Measurements from ENCODE around the gene PITPNM3.
A peak's percentile ranks its signal among the peaks of the same experiment; 100 is the strongest.

PITPNM3 gene

GRCh38 chr17:6589266-6589946, 33.1 kb upstream of the PITPNM3 start:
- TF ChIP-seq TAF1 (IDR thresholded peaks at IDR 0.05; ENCODE audit: borderline replicate concordance, low read depth, low read length) (no peak), POLR2AphosphoS5 (IDR thresholded peaks at IDR 0.05; ENCODE audit: low read depth, low read length) (no peak), POLR2A (IDR thresholded peaks at IDR 0.05; ENCODE audit: low read depth, low read length) (no peak)
- no peak for FAIRE-seq
- no peak for DNase-seq (ENCODE audit: insufficient read length)

DNA sequence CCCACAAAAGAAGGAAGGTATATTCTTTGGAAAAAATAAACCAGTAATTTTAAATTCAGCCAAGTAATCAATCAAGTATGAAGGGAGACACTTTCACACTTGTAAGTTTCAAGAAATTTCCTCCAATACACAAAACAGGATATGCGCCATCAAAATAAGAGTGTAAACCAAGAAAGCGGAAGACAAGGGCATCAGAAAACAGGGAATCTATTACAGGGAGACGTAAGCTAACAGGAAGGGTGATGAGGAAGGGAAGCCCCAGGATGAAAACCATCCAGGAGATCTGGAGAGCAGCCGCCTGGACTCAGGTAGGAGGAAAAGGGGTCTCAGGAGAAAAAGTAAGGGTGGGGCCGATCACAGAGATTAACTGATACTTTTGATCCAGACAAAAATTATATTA, 31.8 kb upstream of the PITPNM3 start:
- TF ChIP-seq POLR2A (IDR thresholded peaks at IDR 0.05; ENCODE audit: low read depth, low read length) (no peak), TAF1 (IDR thresholded peaks at IDR 0.05; ENCODE audit: borderline replicate concordance, low read depth, low read length) (no peak), POLR2AphosphoS5 (IDR thresholded peaks at IDR 0.05; ENCODE audit: low read depth, low read length) (no peak)
- FAIRE-seq (no peak), DNase-seq (ENCODE audit: insufficient read length) (no peak)

GRCh38 chr17:6587310-6587709, 31.0 kb upstream of the PITPNM3 start:
- TF ChIP-seq POLR2A (IDR thresholded peaks at IDR 0.05; ENCODE audit: low read depth, low read length) = no peak
- TF ChIP-seq POLR2AphosphoS5 (IDR thresholded peaks at IDR 0.05; ENCODE audit: low read depth, low read length) = no peak
- no peak for TF ChIP-seq TAF1 (IDR thresholded peaks at IDR 0.05; ENCODE audit: borderline replicate concordance, low read depth, low read length)
- DNase-seq (ENCODE audit: insufficient read length) = no peak
- FAIRE-seq = no peak

GRCh38 chr17:6583411-6583810, 27.1 kb upstream of the PITPNM3 start:
- FAIRE-seq = no peak
- TF ChIP-seq TAF1 (IDR thresholded peaks at IDR 0.05; ENCODE audit: borderline replicate concordance, low read depth, low read length) (no peak), POLR2AphosphoS5 (IDR thresholded peaks at IDR 0.05; ENCODE audit: low read depth, low read length) (no peak), POLR2A (IDR thresholded peaks at IDR 0.05; ENCODE audit: low read depth, low read length) (no peak)

GRCh38 chr17:6580625-6581024, 24.3 kb upstream of the PITPNM3 start:
- TF ChIP-seq POLR2A (IDR thresholded peaks at IDR 0.05; ENCODE audit: low read depth, low read length) = no peak
- FAIRE-seq (no peak), DNase-seq (ENCODE audit: insufficient read length) (no peak)

More at GRCh38 chr17:6583411-6583810, 27.1 kb upstream of the PITPNM3 start:
- no peak for DNase-seq (ENCODE audit: insufficient read length)

- TF ChIP-seq TAF1 (IDR thresholded peaks at IDR 0.05; ENCODE audit: borderline replicate concordance, low read depth, low read length) (no peak), POLR2AphosphoS5 (IDR thresholded peaks at IDR 0.05; ENCODE audit: low read depth, low read length) (no peak), POLR2A (IDR thresholded peaks at IDR 0.05; ENCODE audit: low read depth, low read length) (no peak)
- FAIRE-seq = no peak
Observed at GRCh38 chr17:6578491-6578890, 22.1 kb upstream of the PITPNM3 start.

DNA sequence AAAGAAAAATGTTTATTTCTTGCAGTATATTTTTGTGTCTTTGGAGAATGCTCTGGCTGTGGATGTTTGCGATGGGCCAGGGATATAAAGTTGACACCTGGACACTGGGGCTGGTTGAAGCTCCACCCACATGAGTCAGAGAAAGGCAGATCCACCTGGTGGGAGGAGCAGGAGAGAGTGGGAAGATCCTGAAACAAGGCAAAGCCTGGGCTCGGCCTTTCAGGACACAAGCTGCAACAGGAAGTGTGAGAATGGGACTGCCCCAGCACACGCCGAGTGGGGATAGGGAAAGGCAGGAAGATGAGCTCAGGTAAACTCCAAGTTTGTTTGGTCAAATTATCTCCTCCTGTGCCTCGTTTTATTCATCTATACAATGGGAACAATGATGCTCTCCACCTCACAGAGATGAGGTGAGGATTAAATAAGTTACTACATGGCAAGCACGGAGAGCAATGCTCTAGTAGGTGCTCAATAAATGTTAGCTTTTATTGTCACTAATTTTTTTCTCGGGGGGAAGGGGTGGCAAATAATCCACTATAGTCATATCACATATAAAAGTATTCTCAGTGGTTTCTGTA, 21.4 kb upstream of the PITPNM3 start:
- DNase-seq (ENCODE audit: insufficient read length) (no peak), FAIRE-seq (no peak)

More at GRCh38 chr17:6578491-6578890, 22.1 kb upstream of the PITPNM3 start:
- DNase-seq (ENCODE audit: insufficient read length) = no peak

GRCh38 chr17:6576038-6576785, 19.9 kb upstream of the PITPNM3 start:
- FAIRE-seq (peak; percentile 33), DNase-seq (ENCODE audit: insufficient read length) (no peak)
- TF ChIP-seq POLR2AphosphoS5 (IDR thresholded peaks at IDR 0.05; ENCODE audit: low read depth, low read length) = no peak
- TF ChIP-seq TAF1 (IDR thresholded peaks at IDR 0.05; ENCODE audit: borderline replicate concordance, low read depth, low read length) = no peak
- no peak for TF ChIP-seq POLR2A (IDR thresholded peaks at IDR 0.05; ENCODE audit: low read depth, low read length)

More for the DNA sequence above, 21.4 kb upstream of the PITPNM3 start:
- TF ChIP-seq POLR2A (IDR thresholded peaks at IDR 0.05; ENCODE audit: low read depth, low read length) (no peak), TAF1 (IDR thresholded peaks at IDR 0.05; ENCODE audit: borderline replicate concordance, low read depth, low read length) (no peak), POLR2AphosphoS5 (IDR thresholded peaks at IDR 0.05; ENCODE audit: low read depth, low read length) (no peak)

DNA sequence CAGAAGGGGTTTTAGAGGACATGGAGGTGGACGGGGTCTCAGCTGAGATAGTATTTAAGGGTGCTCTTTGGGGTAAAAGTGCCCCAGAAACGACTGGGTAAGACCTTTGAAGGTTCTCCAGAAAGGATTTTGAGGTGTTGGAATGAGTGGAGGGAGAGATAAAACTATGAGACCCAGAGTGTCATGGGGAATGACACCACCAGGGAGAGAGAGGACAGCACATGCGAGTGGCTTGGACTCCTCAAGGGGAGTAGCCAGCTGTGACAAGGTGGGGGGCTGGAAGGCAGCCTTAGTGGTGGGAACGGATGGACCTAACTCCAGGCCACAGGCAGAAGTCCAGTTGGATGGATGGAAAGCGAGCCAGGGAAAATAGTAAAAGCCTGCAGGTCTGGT, 19.2 kb upstream of the PITPNM3 start:
- no peak for TF ChIP-seq TAF1 (IDR thresholded peaks at IDR 0.05; ENCODE audit: borderline replicate concordance, low read depth, low read length)
- TF ChIP-seq POLR2AphosphoS5 (IDR thresholded peaks at IDR 0.05; ENCODE audit: low read depth, low read length) = no peak
- no peak for TF ChIP-seq POLR2A (IDR thresholded peaks at IDR 0.05; ENCODE audit: low read depth, low read length)
- DNase-seq (ENCODE audit: insufficient read length) (no peak), FAIRE-seq (no peak)

DNA sequence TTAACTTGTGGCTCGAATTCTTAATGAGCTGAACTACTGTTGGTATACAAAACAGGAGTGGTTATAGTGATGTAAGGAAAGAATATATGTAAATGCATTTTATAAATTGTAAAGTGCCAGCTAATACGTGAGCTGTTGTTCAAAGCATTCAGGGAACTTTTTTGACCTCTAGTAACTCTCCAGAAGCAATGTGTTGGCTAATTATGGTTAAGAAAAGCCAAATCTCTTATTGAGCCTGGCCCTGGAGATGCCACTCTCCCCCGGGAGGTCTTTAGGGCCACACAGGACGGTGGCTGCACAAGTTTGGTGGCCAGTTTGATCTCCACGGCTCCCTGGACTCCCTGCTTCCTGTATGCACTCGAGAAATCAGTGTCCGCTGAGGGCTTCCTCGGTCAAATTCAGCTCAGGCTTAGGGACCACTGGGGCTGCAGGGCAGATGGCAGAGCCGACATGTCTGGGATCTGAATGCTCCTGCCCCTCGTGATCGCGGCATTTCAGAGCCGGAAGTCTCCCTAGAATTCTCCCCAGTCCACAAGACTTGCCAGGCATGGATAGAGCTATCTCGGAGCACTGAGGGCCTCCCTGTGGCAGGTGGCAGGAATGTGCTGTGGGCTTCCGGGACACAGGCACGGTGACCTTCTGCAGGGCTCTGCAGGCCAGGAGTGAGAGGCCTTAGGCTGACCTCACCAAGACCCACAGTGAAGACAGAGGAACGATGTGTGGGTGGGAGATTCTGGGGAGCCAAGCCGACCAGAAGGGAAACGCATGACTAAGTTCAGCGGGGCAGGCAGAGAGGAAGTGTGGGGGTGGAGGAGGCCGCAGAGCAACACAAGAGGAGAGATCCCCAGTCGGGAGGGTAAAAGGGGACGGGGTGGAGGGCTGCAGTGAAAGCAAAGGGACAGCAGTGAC, 18.6 kb upstream of the PITPNM3 start:
- peak; percentile 61 for DNase-seq (ENCODE audit: insufficient read length)
- peak; percentile 94 for FAIRE-seq
- TF ChIP-seq TAF1 (IDR thresholded peaks at IDR 0.05; ENCODE audit: borderline replicate concordance, low read depth, low read length) (no peak), POLR2AphosphoS5 (IDR thresholded peaks at IDR 0.05; ENCODE audit: low read depth, low read length) (no peak), POLR2A (IDR thresholded peaks at IDR 0.05; ENCODE audit: low read depth, low read length) (no peak)

Measured in GM12892 (cell line).